GM10248 (cell line): ENCODE results near the gene HELZ.

Source experiments
- CTCF ChIA-PET: fragments of 300-600 bp; sonication (Branson Sonifier 250); formaldehyde crosslinking; extraction: SDS; loops from one replicate; lab custom pipeline; 2021; ENCODE audit warnings: antibody characterized with exemption; lab: Yijun Ruan, JAX
- POLR2A ChIA-PET: fragments of 350-650 bp; sonication (Branson Sonifier 250); formaldehyde crosslinking; extraction: SDS; loops from one replicate; lab custom pipeline; 2020; ENCODE audit warnings: antibody characterized with exemption; lab: Yijun Ruan, JAX
- DNase-seq: peaks from one replicate; pipeline ENCODE4 v3.0.0; 2012; ENCODE audit errors: extremely low spot score
- TF ChIP-seq, protein P1 (sequence below): IDR thresholded peaks from 2 replicates; pipeline ENCODE4 v1.5.1; 2012; ENCODE audit warnings: mild to moderate bottlenecking, low read depth; ENCODE audit errors: extremely low read depth, missing control alignments, control extremely low read depth

HELZ gene

DNA sequence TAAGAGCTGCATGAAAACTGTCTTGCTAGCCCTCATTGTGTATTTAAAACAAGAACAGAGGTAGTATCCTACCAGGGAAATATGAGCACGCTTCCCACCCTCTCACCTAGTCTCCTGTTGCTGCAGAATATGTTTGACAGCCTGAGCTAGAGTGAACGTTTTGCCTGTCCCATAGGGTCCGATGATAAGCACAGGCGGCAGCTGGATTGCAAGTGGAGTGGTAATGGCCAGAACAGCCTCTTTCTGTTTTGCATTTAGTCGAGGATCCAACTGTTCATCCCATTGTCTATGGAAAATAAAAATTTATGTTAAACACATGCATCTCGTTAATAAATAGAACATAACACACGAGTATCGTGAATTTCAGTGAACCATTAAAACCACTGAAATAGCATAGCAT is 84.2 kb downstream of the HELZ start:
- ChIA-PET CTCF (interaction anchor here (1.4 kb wide), 1 partner anchor 17 kb away, joined by 3 read pairs; no protein-coding TSS in a partner anchor), POLR2A (no interaction called here)
- no peak for DNase-seq
- TF ChIP-seq, protein P1, sequence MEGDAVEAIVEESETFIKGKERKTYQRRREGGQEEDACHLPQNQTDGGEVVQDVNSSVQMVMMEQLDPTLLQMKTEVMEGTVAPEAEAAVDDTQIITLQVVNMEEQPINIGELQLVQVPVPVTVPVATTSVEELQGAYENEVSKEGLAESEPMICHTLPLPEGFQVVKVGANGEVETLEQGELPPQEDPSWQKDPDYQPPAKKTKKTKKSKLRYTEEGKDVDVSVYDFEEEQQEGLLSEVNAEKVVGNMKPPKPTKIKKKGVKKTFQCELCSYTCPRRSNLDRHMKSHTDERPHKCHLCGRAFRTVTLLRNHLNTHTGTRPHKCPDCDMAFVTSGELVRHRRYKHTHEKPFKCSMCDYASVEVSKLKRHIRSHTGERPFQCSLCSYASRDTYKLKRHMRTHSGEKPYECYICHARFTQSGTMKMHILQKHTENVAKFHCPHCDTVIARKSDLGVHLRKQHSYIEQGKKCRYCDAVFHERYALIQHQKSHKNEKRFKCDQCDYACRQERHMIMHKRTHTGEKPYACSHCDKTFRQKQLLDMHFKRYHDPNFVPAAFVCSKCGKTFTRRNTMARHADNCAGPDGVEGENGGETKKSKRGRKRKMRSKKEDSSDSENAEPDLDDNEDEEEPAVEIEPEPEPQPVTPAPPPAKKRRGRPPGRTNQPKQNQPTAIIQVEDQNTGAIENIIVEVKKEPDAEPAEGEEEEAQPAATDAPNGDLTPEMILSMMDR, result no peak

DNA sequence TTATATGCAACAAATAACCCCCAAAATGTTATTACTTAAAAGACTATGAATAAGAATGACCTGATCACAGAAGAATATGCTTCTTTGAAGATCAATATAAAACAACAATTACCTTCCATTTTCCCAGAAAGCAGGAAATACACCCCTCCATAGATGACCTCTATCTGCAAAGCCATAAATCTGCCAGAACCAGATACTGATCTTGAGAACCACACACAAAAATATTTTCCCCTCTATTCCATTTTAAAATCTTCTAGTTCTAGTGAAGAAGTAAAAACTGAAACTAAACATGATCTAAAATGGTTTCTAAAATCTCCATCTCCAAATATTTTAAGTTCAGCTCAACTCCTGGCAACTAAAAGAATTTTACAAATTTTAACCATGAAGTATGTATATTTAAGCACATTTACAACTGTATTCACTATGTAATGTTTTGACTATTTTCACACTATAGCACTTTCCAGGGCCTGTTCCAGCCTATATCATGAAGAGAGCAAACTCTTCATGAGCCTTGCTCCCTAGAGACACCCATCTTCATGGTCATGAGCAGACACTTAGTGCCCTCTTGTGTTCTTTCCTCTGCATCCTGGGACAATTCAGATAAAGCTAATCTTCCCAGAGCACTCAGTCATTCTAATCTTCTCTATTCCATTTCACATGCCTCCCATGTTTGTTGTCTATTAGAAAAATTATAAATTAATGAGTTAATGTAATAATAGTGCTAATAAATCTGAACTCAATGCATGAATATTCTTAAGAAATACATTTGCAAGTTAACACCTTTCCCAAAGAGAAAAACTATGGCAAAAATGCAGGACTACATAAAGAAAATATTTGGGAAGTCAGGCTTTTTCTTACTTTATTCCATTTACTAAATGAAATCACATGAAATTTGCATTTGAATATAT is 87.0 kb downstream of the HELZ start:
- POLR2A ChIA-PET, result no interaction called here
- DNase-seq, result peak; percentile 17
- TF ChIP-seq, protein P1, result peak; percentile 21
- CTCF ChIA-PET, result interaction anchor here (0.7 to 2.8 kb wide), 14 partner anchors 9 to 443 kb away, joined by 3 to 11 read pairs (median 3); no protein-coding TSS in a partner anchor

DNA sequence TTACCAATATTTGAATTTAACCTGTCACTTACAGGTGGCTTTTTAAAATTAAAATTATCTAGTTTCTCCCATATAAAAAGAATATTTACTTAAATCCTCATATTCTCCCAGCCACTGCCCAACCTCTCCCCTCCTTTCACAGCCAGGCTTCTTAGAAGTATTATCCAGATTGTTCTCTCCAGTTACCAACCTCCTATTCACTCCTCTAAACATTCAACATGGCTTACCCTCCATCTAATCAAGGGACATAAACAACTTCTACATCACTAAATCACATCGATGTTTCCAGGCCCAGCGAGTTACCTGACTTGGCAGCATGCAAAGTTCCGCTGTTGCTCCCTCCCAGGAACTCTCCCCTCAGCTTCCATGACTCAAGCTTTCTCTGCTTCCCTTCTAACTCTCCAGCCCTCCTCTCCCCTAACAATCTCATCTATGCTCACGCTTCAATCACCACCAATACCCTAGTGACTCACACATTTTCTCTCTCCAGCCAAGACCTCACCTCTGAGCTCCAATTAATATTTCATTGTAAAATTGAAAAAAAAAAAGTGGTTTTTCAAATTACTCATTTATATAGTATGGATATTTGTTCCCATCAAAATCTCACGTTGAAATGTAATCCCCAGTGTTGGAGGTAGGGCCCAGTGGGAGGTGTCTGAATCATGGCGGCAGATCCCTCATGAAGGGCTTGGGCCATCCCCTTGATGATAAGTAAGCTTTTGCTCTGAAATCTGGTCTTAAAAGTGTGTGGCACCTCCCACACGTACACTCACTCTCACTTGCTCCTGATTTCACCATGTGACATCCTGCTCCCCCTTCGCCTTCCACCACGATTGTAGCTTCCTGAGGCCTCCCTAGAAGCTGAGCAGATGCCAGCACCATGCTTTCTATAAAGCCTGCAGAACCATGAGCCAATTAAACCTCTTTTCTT is 88.5 kb downstream of the HELZ start:
- CTCF ChIA-PET, result interaction anchor here (1.0 to 2.8 kb wide), 6 partner anchors 8 to 429 kb away, joined by 3 to 11 read pairs (median 4); no protein-coding TSS in a partner anchor
- POLR2A ChIA-PET, result no interaction called here
- DNase-seq, result no peak
- TF ChIP-seq, protein P1, result no peak

DNA sequence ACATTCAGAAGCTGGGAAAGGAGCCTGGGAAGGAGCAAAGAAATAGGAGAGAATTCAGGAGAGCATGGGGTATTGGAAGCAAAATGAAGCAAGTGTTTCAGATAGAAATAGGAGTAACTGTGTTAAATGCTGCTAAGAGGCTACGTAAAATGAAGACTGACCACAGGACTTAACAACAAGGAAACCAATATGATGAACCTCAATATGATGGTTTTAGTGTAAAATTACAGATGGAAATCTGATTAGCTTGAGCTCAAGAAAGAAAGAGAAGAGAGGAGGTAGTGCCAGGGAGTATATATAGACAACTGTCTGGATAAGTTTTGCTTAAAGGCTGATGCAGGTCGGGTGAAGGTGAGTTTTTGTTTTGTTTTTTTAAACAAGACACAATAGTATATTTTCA is 92.2 kb downstream of the HELZ start:
- no peak for DNase-seq
- TF ChIP-seq, protein P1, result no peak
- CTCF ChIA-PET, result no interaction called here
- POLR2A ChIA-PET, result interaction anchor here (0.6 kb wide), 1 partner anchor 174 kb away, joined by 3 read pairs; no protein-coding TSS in a partner anchor

DNA sequence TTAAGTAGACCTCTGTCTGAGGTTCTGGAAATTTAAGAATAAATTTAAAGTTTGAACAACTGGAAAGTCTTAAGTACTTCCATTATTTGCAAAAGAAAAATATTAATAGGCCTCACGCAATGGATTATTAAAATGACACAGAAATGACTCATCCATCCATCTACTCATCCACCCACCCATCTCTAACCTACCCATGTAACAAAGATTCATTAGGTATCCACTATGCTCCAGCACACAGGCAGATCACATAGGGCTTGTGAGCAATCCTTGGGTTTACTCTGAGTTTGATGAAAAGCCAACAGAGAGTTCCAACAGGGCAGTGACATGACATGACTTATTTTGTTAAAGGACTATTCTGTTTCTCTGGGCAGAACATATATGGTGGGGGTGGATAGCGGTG is 93.3 kb downstream of the HELZ start:
- TF ChIP-seq, protein P1, result no peak
- ChIA-PET POLR2A (no interaction called here), CTCF (no interaction called here)
- DNase-seq, result no peak

DNA sequence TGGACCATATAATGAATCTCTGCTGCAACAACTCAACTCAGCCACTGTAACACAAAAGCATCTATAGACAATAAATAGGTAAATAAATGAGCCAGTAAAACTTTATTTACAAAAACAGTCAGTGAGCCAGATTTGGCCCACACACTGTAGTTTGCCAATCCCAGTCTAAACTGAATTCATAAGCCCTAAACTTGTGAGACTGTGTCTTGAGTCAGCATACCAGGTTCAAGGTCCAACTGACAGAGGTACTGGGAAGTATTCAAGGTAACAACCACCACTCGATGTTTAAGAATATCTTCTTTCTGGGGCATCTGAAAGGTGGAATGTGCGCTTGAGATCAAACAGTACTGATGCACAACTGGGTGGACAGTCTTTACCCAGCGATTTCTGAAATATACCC is 94.2 kb downstream of the HELZ start:
- TF ChIP-seq, protein P1, result no peak
- CTCF ChIA-PET, result no interaction called here
- POLR2A ChIA-PET, result no interaction called here
- no peak for DNase-seq
